Stimulated activated CD4-positive, alpha-beta T cell treated with anti-CD3 and anti-CD28 coated beads, Interleukin-1b, Interleukin-23, amount 100 ng/mL, for 4 hours (primary cell): Measurements from ENCODE around the gene NUP188.
A peak's percentile ranks its signal among the peaks of the same experiment; 100 is the strongest.

Experiments used
- DNase-seq, 2 donors: peaks; one replicate each; pipeline ENCODE4 v3.0.0-alpha.2; 2020; ENCODE audit warnings: low read depth in 2 of 2

Gene NUP188

DNA sequence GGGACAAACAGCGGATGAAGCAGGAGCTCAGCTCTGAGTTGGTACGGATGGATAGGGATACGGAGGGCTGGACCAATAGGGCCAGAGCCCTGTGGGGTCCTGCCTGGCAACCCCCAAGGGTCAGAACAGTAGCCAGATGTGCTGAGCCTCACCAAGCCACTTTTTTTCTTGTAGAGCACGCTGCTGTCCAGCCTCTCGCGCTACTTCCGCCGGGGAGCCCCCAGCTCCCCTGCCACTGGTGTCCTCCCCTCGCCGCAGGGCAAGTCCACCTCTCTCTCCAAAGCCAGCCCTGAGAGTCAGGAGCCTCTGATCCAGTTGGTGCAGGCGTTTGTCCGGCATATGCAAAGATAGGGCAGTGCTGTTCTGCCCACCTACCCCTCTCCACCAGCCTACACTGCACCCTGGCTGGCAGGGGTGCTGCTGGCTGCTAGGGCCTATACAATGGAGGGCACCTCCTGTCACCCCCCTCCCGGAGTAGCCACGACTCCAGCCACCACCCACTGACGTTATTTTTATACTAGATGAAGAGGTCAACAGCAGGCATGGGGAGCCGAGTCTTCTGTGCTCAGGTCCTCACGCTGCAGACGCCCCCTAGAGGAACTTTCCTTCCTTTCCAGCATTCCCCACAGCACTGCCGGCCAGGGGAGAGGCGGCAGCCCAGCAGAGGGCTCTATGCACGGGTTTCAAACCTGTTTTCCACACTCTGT is 59.0 kb downstream of the NUP188 start:
- peak; percentile 26 to 37 for DNase-seq

DNA sequence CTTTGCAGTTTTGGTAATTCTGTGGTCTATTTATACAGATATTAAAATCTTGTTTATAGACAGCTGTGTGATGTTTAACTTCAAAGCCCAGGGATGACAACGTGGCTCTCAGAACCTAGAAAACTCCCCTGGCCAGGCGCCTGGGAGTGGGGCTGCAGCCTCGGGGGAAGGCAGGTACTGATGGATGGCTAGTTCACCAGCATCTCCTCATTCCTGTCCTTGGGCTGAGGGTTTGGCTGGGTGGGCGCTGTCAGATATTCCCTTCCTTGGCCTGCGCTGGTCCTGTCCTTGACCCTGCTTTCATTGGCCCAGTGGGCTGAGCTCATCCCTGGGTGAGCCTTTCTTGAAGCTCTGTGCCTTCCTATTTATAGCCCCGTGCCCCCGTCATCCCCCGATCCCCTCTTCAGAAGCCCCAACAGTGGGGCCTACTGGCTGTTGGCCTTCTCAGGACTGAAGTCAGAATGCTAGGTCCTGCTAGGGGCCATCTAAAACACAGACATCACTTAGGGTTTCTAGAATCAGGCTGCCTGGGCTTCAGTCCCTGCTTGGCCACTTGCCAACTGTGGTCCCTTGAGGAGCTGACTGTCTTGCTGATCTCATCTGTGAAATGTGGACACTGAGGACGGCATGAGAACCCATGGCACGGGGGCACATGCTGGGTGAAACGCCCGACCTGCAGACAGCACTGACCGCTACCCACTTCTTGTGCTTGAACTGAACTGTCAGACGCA is 59.7 kb downstream of the NUP188 start:
- no peak for DNase-seq

DNA sequence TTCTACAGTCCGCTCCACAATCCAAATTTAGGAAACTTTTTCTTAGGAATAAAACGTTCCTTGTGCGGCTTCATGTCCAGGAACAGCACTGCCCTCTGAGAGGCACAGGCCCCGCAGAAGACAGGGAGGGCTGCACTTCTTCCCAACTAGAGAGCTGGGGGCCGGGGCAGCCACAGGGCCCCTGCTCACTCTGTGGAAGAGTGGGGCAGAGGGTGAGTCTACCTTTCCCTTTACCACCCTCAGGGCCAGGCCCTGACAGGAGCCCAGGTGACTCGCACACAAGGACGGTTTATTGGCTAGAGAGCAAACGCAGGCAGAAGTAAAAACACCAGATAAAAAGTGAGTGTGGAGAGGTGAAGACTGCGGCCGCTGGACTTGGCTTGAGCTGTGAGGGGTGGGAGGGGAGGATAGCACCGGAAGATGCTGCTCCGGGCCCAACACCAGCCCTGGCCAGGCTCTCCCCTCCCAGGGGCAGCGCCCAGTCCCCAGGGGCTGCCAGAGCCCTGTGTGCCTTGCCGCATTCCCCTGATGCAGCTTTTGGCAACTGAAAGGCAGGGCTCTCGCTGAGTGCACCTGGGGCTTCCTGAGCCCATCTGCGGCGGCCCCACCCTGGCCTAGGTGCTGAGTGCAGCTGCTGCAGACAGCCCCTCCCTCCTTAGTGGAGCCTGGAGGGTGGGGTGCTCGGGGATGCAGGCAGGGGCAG is 60.4 kb downstream of the NUP188 start:
- DNase-seq: no peak

- DNase-seq: no peak
Observed at GRCh38 chr9:129008469-129008965, 61.0 kb downstream of the NUP188 start.

DNA sequence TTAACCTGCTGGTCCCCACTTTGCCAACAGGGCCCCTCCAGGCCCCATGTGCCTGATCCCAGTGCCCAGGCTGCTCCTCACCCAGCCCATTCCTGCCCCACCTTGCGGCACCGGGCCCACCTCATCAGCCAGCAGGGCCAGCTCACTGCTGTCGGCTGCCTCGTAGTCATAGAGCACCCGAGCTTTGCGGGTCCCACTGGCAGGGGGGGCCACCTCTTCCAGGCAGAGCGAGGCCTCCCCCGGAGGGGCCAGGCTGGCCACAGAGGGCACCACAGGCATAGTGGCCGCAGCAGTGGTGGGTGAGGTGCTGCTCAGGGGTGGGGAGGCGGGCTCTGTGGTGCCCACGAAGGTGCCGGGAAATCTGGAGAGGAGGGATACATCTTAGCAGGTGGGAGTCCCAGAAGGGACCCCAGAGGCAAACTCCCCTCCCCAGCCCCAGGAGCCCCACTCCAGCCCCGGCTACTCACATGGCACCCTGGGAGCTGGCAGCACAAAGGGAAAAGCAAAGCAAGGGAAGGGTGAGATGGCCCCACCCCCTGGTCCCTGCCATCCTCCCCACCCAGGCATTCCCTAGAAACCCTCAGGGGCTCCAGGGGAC is 61.6 kb downstream of the NUP188 start:
- DNase-seq: no peak

DNA sequence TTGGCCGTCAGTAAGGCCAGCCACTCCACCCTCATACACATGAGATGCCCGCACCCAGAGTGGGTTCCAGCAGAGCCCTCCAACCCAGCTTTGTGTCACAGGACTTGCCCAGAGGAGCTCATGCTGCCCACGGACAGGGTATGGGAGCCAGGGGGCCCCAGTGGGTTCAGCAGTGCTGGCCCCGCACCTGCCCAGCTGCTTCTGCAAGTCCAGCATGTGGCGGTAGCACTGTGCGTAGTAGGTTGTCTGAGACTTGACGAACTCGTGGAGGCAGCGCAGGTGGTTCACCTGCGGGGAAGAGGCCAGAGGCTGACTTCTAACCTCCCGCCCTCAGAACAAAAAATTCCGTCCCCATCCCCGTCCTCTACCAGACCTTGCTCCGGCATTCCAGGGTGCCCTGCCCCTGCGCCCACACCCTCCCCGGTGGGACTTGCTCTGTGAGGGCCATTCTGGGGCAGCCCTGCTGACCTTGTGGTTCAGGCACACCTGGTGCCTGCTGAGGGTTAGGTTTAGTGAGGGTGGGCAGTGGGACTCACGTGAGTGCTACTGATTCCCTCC is 62.2 kb downstream of the NUP188 start:
- DNase-seq: no peak

DNA sequence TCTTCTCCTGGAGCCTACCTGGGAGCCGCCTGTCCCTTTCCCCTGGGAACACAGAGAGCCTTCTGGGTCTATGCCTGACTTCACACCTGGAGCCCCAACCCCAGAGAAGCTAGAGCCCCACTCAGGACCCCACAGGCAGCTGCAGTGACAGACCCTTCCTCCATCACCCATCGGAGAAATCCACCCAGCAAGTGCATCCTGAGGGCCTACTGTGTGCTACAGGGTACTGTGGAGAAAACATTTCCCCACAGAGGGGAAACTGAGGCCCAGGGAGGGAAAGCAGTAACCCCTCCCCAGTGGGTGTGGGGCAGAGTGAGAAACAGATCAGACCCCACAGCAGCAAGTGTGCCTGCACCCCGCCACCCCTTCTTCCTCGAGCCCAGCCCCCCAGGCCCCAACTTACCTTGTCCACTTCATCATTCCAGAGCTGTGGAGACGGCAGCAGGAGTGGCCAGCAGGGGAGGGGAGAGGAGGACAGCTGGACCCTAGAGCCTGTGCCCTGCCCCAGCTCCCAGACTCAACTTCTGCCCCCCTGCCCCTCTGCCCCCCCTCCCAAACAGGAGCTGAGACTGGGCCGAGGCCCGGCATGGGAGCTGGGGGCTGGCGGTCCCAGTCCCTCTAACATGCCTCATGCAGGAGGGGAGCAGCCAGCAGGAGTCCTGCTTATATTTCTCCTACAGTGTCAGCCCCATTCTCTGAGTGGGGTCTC is 62.9 kb downstream of the NUP188 start:
- DNase-seq: no peak

GRCh38 chr9:129011170-129011569 is 63.7 kb downstream of the NUP188 start:
- DNase-seq: no peak

DNA sequence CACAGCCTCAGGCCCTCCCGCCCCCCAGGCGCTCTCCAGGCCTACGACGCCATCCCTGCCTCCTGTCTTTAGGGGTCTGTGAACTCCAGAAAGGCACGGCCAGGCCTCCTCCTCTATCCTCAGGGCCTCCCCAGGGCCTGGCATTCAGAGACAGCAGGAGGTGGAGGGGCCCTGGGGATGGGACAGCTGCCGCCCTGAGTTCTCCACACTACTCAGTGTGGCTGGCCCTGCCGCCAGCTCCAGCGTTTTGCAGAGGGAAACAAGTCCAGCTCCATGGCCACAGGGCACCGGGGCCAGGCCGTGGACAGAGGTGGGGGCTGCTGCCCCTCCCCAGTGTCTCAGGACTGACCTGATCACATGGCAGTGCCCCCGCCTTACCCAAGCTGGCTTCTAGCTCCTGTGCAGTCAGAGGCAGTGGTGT is 64.3 kb downstream of the NUP188 start:
- DNase-seq: no peak

- DNase-seq: no peak
Observed at GRCh38 chr9:129012343-129012742, 64.8 kb downstream of the NUP188 start.

GRCh38 chr9:129012893-129013448 is 65.5 kb downstream of the NUP188 start:
- no peak for DNase-seq

- no peak for DNase-seq
Observed at GRCh38 chr9:129013674-129014073, 66.2 kb downstream of the NUP188 start.

DNA sequence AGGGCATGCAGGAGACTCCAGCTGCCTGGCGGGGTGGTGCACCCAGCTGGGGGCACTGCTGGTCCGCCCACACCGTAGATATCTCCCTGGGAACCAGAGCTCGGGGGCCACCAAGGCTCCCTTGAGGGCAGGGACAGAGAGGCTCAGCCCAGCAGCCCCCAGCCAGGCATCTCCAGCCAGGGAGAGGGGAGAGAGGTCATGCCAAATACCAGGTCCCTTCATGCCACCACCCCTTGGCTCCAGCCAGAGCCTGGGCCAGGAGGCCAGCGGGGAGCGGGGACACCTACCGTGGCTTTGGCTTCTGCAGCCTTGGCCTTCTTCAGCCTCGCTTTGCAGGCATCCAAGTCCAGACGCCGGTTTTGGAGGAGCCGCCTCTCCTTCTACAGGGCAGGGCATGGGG is 66.6 kb downstream of the NUP188 start:
- DNase-seq: no peak

DNA sequence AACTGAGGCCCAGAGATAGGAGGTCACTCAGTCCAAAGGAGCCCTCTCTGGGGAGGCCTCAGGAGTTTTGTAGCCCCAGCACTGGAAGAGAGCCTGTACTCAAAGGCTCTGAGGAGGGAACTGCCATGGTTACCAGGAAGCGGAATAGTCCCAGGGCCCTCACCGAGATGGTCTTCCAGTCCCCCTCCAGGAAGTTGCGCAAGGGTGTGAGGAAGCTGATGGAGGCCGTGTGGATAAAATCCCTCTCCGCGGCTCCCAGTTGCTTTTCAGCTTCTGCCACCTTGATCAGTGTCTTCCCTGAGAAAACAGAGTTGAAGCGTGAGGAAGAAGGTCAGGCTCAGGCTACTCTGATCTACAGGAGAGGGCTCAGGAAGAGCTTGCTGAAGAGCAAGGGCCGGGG is 67.1 kb downstream of the NUP188 start:
- no peak for DNase-seq

GRCh38 chr9:129021091-129021490 is 73.6 kb downstream of the NUP188 start:
- no peak for DNase-seq

- no peak for DNase-seq
Observed at GRCh38 chr9:129022037-129022436, 74.5 kb downstream of the NUP188 start.

DNA sequence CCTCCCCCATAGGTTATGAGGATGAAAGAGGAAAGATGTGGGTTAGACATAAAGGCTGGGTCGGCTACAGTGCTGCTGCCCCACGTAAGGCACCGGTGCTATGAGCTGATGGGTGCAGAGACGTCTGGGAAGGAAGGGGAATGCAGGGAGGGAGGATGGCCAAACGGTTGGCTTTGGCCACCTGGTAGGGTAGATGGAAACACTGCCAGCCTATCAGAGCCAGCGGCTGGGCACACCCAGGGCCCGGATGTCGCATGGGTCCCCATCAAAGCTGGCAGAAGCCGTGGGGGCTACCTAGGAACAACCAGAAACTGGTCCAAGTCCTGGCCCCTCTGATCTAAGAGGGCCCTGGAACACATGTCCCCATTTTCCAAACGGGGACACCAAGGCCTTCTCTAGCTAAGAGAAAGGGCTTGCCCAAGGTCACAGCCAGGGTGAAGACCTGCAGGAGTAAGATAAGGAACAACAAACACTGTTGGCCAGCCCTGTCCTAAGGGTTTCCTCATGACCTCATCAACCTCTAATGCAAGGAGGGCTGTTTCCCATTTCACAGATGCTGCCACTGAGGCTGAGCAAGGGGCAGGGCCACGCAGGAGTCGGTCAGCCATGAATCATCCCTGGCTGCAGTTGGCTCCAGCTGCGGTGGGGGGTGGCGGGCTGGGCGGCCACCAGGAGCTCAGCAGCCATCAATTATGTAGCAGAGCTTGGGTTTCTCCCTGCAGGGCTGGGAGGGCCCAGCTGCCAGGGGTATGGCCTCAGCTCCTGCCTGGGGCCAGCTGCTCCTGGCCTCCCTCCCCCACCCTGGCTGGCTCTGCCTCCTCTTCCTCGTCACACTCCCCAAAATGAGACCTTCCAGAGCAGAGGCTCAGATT is 75.8 kb downstream of the NUP188 start:
- no peak for DNase-seq

DNA sequence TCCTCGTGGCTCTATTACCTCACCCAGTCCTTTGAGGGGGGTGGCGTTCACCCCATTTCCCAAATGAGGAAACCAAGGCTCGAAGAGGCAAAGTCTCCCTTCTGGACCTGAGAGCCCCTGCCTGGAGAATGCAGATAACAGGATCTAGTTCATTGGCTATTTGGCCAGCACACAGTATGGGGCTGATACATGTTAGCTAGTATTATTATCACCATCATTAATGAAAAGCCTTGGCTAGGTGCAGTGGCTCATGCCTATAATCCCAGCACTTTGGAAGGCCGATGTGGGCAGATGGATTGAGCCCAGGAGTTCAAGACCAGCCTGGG is 76.4 kb downstream of the NUP188 start:
- no peak for DNase-seq

DNA sequence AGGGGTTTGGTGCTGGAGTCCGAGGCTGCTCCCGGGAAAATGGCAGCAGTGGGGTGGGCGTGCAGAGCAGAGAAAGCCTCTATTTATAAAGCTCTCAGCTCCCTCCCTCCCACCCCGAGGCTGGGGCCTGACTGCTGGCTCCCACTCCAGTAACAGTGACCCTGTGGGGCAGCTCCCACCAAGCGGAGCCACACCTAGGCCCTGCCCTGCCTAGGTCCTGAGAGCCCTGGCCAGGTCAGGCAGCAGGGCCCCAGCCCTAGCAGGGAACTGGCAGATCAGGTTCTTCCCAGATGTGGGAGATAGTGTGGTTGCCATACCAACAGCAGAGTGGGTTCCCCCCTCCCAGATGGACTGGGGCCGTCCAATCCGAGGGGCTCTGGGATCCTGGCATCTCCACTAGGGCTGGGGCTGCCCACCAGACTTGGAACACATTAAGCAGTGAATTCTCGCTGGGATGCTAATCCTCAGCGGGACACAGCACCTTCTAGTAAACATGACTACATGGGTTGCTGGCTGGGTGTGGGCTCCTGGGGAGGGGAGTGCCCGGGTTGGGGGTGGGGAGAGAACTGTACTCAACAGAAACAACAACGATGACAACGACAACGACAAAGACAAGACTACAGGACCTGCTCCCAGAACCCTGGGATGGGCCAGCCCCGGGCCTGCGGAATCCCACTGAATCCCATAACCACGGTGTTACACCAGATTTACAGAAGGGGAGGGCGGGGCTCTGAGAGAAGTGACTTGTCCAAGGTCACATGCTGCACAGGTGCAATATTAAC is 79.1 kb downstream of the NUP188 start:
- no peak for DNase-seq
